MM.1S (cell line): Measurements from ENCODE around the gene OBP2B.
"Not testable (repeated sequence)": the region's sequence is repeated elsewhere in the genome, so short reads cannot be mapped to it uniquely, and the experiment has no call there.

Experiments used
- CTCF ChIP-seq: fragments of 300-600 bp; sonication (generic); IDR thresholded peaks from 2 replicates; pipeline ENCODE4 v1.5.1; 2016; ENCODE audit warnings: antibody characterized with exemption, low read length, mixed read lengths
- EZH2 ChIP-seq: fragments of 300-600 bp; sonication (generic); optimal IDR thresholded peaks from 2 replicates; pipeline ENCODE3; 2017; ENCODE audit warnings: low read depth, mild to moderate bottlenecking, antibody characterized with exemption, low read length, mixed read lengths

GRCh38 chr9:133217333-133217988 lies 8.4 kb upstream of the OBP2B start:
- not testable (repeated sequence) for TF ChIP-seq CTCF, EZH2
